Suprapubic skin (tissue), 3 donors: ENCODE data around the gene MDFI.

Experiments used
- EP300 ChIP-seq: sonication (generic); formaldehyde crosslinking; IDR thresholded peaks from one replicate; pipeline ENCODE4 v1.6.1; 2017; ENCODE audit warnings: antibody characterized with exemption
- TF ChIP-seq, protein P1 (sequence below), 2 donors: fragments of 200-600 bp in 1 of 2; fragments of 450-650 bp in 1 of 2; sonication (generic) in 1 of 2; IDR thresholded peaks; one replicate each; pipeline ENCODE4 v1.5.1; 2016 to 2019; ENCODE audit warnings: antibody characterized with exemption in 2 of 2, mild to moderate bottlenecking in 1 of 2, moderate library complexity in 1 of 2

GRCh38 chr6:41633056-41633634, 5.1 kb upstream of the MDFI start:
- TF ChIP-seq, protein P1, sequence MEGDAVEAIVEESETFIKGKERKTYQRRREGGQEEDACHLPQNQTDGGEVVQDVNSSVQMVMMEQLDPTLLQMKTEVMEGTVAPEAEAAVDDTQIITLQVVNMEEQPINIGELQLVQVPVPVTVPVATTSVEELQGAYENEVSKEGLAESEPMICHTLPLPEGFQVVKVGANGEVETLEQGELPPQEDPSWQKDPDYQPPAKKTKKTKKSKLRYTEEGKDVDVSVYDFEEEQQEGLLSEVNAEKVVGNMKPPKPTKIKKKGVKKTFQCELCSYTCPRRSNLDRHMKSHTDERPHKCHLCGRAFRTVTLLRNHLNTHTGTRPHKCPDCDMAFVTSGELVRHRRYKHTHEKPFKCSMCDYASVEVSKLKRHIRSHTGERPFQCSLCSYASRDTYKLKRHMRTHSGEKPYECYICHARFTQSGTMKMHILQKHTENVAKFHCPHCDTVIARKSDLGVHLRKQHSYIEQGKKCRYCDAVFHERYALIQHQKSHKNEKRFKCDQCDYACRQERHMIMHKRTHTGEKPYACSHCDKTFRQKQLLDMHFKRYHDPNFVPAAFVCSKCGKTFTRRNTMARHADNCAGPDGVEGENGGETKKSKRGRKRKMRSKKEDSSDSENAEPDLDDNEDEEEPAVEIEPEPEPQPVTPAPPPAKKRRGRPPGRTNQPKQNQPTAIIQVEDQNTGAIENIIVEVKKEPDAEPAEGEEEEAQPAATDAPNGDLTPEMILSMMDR (IDR thresholded peaks at IDR 0.05) = no peak
- TF ChIP-seq EP300 = no peak
